Nephron (organoid): ENCODE data around the gene TRIM2.

Experiments used
- H3K27ac Mint-ChIP-seq, 3 experiments: 2 replicates each; pipeline ENCODE4 v1.8.0; 2020; ENCODE audit warnings: mixed read lengths in 3 of 3, mild to moderate bottlenecking in 2 of 3, moderate library complexity in 1 of 3
- H3K27me3 Mint-ChIP-seq: 2 replicates; pipeline ENCODE4 v1.8.0; 2021; ENCODE audit warnings: low read depth, mild to moderate bottlenecking, moderate library complexity, mixed read lengths
- H3K36me3 Mint-ChIP-seq: 2 replicates; pipeline ENCODE4 v1.8.0; 2020; ENCODE audit warnings: low read depth, mixed read lengths
- H3K4me1 Mint-ChIP-seq: 2 replicates; pipeline ENCODE4 v1.8.0; 2020; ENCODE audit warnings: mixed read lengths
- H3K4me3 Mint-ChIP-seq, 3 experiments: 2 replicates each; pipeline ENCODE4 v1.8.0; 2020; ENCODE audit warnings: mild to moderate bottlenecking in 3 of 3, mixed read lengths in 3 of 3, moderate library complexity in 2 of 3
- H3K9me3 Mint-ChIP-seq: 2 replicates; pipeline ENCODE4 v1.8.0; 2020; ENCODE audit warnings: mixed read lengths
- TF ChIP-seq, protein P1 (sequence below), 3 experiments: fragments of 200-600 bp; sonication (generic); IDR thresholded peaks; one replicate each; pipeline ENCODE4 v1.5.0; 2021; ENCODE audit warnings: antibody characterized with exemption in 3 of 3; ENCODE audit not compliant: unreplicated experiment in 3 of 3

Gene TRIM2

GRCh38 chr4:153383131-153383530 lies 178.9 kb downstream of the TRIM2 start:
- no peaks in the 10 kb centered on the region for H3K27me3 Mint-ChIP-seq
- H3K9me3 Mint-ChIP-seq = no peaks in the 10 kb centered on the region
- peaks cover 5% of the 10 kb centered on the region for H3K36me3 Mint-ChIP-seq
- no peak overlapping the region for H3K27ac Mint-ChIP-seq
- peaks cover 5% of the 10 kb centered on the region for H3K4me1 Mint-ChIP-seq
- no peak overlapping the region for H3K4me3 Mint-ChIP-seq
- TF ChIP-seq, protein P1, sequence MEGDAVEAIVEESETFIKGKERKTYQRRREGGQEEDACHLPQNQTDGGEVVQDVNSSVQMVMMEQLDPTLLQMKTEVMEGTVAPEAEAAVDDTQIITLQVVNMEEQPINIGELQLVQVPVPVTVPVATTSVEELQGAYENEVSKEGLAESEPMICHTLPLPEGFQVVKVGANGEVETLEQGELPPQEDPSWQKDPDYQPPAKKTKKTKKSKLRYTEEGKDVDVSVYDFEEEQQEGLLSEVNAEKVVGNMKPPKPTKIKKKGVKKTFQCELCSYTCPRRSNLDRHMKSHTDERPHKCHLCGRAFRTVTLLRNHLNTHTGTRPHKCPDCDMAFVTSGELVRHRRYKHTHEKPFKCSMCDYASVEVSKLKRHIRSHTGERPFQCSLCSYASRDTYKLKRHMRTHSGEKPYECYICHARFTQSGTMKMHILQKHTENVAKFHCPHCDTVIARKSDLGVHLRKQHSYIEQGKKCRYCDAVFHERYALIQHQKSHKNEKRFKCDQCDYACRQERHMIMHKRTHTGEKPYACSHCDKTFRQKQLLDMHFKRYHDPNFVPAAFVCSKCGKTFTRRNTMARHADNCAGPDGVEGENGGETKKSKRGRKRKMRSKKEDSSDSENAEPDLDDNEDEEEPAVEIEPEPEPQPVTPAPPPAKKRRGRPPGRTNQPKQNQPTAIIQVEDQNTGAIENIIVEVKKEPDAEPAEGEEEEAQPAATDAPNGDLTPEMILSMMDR (IDR thresholded peaks at IDR 0.05; ENCODE audit: unreplicated experiment in 3 of 3) = no peak

DNA sequence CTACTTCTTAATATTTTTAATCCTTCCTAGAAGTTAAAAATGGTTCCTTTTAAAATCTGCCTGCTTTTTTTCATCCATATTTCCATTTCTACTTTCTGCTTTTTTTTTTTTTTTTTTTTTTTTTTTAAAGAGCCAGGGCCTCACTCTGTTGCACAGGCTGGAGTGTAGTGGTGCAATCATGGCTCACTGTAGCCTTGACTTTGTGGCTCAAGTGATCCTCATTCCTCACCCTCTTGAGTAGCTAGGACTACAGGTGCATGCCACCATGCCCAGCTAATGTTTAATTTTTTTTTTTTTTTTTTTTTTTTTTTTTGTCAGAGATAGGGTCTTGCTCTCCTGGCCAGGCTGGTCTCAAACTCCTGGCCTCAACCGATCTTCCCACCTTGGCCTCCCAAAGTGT lies 179.9 kb downstream of the TRIM2 start:
- TF ChIP-seq, protein P1 (IDR thresholded peaks at IDR 0.05; ENCODE audit: unreplicated experiment in 3 of 3) = no peak
- Mint-ChIP-seq H3K4me3 (no peak overlapping the region), H3K27ac (no peak overlapping the region), H3K4me1 (peaks cover 5% of the 10 kb centered on the region), H3K36me3 (peaks cover 5% of the 10 kb centered on the region), H3K9me3 (no peaks in the 10 kb centered on the region), H3K27me3 (no peaks in the 10 kb centered on the region)

DNA sequence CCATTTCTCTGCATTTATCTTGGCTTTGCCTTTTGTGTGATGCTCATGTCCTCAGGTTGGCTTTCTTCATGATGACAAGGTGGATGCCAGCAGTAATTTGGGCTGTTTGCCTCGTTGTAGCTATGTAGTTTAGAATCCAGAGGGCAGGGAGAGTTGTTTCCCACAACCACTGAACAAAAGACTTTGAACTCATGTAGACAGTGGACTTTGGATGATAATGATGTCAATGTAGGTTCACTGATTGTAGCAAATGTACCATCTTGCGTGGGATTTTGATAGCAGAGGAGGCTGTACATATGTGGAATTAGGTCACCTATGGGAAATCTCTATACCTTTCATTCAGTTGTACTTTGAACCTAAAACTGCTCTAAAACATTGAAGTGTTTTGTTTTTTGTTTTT lies 181.5 kb downstream of the TRIM2 start:
- H3K27me3 Mint-ChIP-seq = no peaks in the 10 kb centered on the region
- H3K4me1 Mint-ChIP-seq = peaks cover 5% of the 10 kb centered on the region
- H3K4me3 Mint-ChIP-seq = no peak overlapping the region
- H3K27ac Mint-ChIP-seq = no peak overlapping the region
- H3K9me3 Mint-ChIP-seq = no peaks in the 10 kb centered on the region
- peaks cover 5% of the 10 kb centered on the region for H3K36me3 Mint-ChIP-seq
- TF ChIP-seq, protein P1 (IDR thresholded peaks at IDR 0.05; ENCODE audit: unreplicated experiment in 3 of 3) = no peak

GRCh38 chr4:153387981-153388380 lies 183.7 kb downstream of the TRIM2 start:
- Mint-ChIP-seq H3K4me3 (no peak overlapping the region), H3K27me3 (no peaks in the 10 kb centered on the region), H3K9me3 (no peaks in the 10 kb centered on the region), H3K27ac (no peak overlapping the region), H3K4me1 (peaks cover 3% of the 10 kb centered on the region), H3K36me3 (peaks cover 8% of the 10 kb centered on the region)
- TF ChIP-seq, protein P1 (IDR thresholded peaks at IDR 0.05; ENCODE audit: unreplicated experiment in 3 of 3) = no peak
